Hematopoietic multipotent progenitor cell treated with erythropoietin and hydrocortisone succinate and interleukin-3 and kit ligand, for 8 days (in vitro differentiated cells): Measurements from ENCODE around the gene ANKS1A.
"Not testable (repeated sequence)": the region's sequence is repeated elsewhere in the genome, so short reads cannot be mapped to it uniquely, and the experiment has no call there.

Experiments
- DNase-seq: peaks from one replicate; pipeline ENCODE4 v3.0.0-alpha.2; 2015

ANKS1A gene

DNA sequence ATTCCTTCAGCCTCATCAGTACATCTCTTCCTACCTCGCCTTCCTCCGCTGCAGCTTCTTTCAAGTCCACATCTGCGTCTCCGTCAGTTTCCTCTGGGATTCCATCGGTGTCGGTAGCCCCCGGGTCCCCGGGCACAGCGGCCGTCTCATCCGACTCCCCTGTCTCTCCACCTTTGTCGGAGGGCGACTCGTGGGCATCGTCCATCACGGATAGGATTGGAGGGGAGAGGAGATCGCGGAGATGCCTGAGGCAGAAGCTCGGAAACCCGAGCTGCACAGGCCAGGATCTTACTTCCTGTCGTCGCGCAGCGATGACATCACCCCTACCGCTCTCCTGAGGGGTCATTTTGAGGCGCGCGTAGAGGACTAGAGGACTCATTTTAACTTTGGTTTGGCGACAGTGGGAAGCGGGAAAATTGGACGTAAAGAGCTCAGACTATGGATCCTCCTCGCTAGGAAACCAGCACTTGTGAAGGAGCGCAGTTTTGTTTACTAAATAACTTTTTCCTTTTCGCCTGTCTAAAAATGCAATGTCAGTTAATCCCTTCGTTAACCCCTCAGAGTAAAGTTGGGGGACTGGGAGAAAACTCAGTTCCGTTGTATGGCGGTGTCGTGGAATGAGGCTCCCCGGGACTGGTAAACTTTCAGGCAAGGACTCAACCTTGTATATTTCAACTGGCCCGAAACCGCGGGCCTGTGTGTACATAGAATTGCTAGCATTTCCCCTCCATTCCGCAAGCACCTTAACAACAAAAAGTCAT is 1.1 kb upstream of the ANKS1A start, which contains the start of gene TAF11:
TSS of gene TAF11 (minus strand) at position 290 of the 761 bp plus-strand sequence. CDS start at position 205, 85 bp downstream.
- DNase-seq: peak; percentile 96

- DNase-seq: no peak
These were observed 570 bp upstream of the ANKS1A start for GRCh38 chr6:34888514-34888856.

- DNase-seq: no peak
These were observed 1.5 kb downstream of the ANKS1A start for GRCh38 chr6:34890533-34890925.

GRCh38 chr6:34891296-34891695 is 2.2 kb downstream of the ANKS1A start:
- no peak for DNase-seq

GRCh38 chr6:34894693-34895092 is 5.6 kb downstream of the ANKS1A start:
- no peak for DNase-seq

GRCh38 chr6:34897130-34897529 is 8.1 kb downstream of the ANKS1A start:
- DNase-seq: no peak

DNA sequence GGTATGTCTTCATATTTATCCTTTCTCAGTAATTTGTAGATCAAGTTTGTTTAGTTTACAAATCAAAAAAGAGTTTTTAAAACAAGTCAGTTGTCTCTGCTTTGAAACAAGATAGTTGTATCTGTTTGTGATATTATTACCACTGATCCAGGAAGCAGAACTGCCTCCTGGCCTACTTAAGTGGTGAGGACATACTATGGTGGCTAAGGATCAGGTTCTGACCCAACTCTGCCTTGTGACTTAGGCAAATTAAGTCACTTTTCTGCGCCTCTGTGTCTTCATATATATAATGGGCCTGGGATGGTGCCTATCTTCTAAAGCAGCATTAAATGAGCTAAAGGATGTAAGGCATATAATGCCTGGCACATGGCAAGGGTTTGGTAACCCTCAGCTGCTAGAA is 8.7 kb downstream of the ANKS1A start:
- DNase-seq: no peak

DNA sequence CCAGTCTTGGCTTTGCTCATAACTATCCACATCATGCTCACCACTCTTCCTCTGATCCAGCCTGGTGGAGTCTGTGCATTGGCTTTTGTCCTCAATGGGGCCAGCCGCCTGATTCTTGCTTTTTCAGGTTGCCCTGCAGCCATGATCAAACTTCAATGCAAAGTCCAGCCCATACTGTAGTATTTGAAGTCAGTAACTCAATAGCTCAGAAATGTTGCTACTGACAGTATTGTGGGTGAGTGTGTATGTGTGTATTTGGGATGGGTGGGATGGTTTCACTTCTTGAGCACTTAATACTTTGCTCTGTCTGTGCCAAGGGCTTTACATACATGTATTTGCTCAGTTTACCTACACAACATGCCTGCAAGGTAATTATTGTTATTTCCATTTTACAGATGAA is 10.7 kb downstream of the ANKS1A start:
- DNase-seq: not testable (repeated sequence)

DNA sequence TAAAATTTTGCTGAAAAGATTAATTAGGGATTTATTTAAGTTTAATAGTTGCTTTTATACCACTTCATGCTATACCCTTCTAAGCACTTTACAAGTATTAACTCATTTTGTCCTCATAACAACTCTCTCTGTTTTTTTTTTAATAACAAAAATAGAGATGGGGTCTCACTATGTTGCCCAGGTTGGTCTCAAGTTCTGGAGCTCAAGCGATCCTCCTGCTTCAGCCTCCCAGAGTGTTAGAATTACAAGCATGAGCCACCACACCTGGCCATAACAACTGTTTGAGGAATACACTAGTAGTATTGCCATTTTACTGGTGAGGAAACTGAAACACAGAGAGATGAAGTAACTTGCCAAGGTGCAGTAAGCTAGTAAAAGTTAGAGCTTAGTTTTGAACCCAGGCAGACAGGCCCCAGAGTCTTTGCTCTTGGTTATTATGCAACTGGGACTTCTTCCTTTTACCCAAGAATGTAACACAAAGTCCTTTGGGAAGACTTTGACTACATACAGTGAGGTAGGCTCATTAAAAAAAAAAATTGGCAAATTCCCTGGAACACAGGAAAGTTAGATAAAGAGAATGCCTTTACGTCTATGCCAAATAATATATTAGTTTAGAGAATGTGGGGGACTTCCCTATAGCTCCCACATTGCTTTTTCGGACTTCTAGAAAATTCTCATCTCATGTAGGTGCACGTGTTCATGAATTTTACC is 11.4 kb downstream of the ANKS1A start:
- DNase-seq: no peak

- DNase-seq: no peak
These were observed 12.9 kb downstream of the ANKS1A start for GRCh38 chr6:34901930-34902329.

GRCh38 chr6:34904990-34905613 is 16.0 kb downstream of the ANKS1A start:
- no peak for DNase-seq

DNA sequence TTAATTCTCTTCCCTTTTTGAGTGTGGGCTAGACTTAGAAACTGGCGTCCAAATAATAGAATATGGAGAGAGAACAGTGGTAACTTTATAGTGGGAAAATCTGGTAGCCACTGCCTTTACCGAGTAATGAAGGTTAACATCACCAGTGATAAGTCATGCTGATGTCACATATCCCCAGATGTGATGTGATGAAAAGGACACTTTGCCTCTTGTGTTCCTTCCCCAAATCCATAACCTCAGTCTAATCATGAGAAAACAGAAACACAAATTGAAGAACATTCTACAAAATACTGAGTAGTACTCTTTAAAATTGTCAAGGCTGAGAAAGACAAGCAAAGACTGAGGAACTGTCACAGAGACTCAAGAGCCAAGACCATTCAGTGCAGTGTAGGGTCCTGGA is 17.8 kb downstream of the ANKS1A start:
- no peak for DNase-seq

GRCh38 chr6:34908194-34908593 is 19.1 kb downstream of the ANKS1A start:
- DNase-seq: no peak

DNA sequence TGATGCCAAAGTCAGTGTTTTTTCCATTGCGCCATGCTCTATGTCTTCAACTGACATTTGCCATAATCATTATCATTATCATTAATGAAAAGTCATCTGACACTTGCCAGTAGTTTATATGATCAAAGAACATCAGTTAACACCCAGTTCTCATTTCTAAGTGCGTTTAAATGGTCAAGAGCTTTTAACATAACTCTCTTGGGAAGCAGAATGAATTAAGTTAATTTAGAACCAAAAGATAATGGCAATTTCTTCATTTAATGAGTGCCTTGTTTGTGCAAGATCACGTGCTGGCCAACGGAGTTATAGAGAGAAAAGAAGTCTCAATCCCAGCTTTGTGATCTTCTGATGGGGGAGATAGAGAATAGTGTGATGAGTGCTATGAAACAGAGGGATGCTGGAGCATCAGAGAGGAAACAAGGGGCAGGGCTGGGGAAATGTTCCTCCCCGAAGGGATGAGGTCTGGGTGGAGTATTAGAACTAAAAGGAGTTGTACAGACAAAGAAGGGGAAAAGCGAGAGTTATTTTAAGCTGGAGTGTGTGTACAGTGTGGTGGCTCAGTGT is 20.3 kb downstream of the ANKS1A start:
- DNase-seq: no peak

- DNase-seq: no peak
These were observed 22.8 kb downstream of the ANKS1A start for GRCh38 chr6:34911822-34912221.

GRCh38 chr6:34912715-34913464 is 23.8 kb downstream of the ANKS1A start:
- DNase-seq: no peak

DNA sequence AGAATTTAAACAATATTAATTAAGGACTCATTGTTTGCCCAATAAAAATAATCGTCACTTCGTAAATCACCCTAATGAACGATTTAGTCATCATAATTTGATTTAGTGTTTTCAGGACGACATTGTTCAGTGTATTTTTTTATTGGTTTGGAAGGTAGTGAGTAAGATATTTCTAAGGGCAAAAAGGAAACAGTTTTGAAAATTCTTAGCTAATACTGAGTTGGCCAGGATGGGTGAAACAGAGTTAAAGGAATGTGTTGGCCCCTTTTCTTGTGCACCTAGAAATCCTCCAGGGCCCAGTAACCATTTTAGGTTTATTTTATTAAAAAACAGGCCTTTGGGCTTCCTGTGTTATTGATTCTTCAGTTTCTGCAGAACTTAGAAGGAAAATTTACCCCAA is 25.3 kb downstream of the ANKS1A start:
- no peak for DNase-seq

DNA sequence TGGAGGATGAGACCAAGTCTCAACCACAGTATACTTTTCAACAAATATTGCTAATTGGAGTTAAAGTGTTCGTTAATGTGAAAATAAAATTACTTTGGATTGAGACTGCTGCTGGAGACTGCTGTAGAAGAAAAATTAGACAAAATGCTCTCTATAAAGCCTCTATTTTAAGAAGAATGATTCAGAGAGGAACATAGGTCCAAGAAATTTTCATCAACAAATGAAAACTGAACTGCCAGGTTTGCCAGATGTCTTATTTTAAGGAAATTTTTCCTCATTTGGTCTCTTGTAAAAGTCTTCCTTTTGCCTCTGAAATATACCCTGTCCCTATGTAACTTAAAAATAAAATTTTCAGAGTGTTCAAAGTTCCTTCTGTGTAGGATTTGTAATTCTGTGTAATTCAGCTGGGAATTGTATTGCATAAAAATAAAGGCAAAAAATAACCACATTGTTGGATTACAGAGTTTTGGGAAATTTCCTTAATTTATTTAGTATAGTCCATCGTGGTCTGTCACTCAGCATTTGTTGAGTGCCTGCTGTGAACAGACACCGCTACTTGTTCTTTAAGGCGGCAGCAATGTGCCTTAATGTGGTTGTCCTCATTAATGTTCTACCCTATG is 27.4 kb downstream of the ANKS1A start:
- no peak for DNase-seq

- no peak for DNase-seq
These were observed 28.7 kb downstream of the ANKS1A start for GRCh38 chr6:34917626-34918285.

DNA sequence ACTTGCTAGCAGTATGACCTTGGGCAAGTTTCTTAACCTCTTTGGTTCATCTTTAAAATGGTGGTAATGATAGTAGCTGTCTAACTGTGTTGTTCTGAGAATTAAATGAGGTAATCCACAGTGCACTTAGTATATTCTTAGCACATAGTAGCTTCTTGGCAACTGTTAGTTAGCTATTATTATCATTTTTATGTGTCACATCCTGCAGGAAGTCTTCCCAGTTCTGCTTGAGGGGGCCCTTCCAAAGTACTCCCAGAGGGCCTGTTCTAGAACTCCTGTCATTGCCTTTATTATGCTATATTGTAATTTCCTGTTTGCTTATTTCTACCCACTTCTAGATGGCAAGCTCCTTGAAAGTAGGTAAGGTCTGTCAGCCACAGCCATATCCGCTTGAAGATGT is 30.6 kb downstream of the ANKS1A start:
- no peak for DNase-seq

GRCh38 chr6:34920097-34920496 is 31.0 kb downstream of the ANKS1A start:
- DNase-seq: no peak

DNA sequence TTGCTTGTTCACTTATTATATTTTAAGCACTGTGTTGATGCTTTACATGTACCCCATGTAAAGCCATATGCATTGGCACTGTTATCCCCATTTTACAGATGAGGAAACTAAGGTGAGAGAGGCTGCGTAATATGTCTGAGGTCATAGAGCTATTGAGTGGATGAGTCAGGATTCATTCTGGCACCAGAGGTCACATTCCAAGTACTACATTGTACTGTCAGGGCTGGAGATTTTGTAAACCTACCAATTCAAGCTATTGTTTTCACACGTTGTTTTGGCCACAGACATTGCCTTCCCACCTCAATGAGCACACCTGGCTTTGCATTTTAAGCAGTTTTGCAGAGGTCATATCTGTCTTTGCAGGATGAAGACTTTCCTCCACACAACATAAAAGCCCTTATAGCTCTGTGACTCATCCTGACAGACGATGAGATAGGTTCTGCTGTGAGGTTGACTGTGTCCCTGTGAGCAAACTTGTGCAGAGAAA is 33.2 kb downstream of the ANKS1A start:
- DNase-seq: no peak
